Mucosa of stomach (tissue), 1 donor: Measurements from ENCODE around the gene B4GALNT4.

Experiments
- H3K27me3 ChIP-seq: one replicate; pipeline ENCODE4 v1.7.0; 2013; ENCODE audit warnings: mild to moderate bottlenecking, low read length; ENCODE audit not compliant: control insufficient read depth, insufficient read depth
- H3K36me3 ChIP-seq: one replicate; pipeline ENCODE4 v1.7.0; 2013; ENCODE audit warnings: low read length; ENCODE audit not compliant: control insufficient read depth, insufficient read depth
- H3K4me1 ChIP-seq: one replicate; pipeline ENCODE4 v1.7.0; 2013; ENCODE audit warnings: mild to moderate bottlenecking, low read length; ENCODE audit not compliant: control insufficient read depth, insufficient read depth
- H3K4me3 ChIP-seq: one replicate; pipeline ENCODE4 v1.7.0; 2013; ENCODE audit warnings: low read length
- H3K9ac ChIP-seq: one replicate; pipeline ENCODE4 v1.7.0; 2013; ENCODE audit warnings: mild to moderate bottlenecking, low read length, moderate library complexity
- H3K9me3 ChIP-seq: one replicate; pipeline ENCODE4 v1.7.0; 2013; ENCODE audit warnings: mild to moderate bottlenecking, low read length, moderate library complexity; ENCODE audit not compliant: control insufficient read depth
- donor health status: Pancreatic carcinoma.

B4GALNT4 gene

DNA sequence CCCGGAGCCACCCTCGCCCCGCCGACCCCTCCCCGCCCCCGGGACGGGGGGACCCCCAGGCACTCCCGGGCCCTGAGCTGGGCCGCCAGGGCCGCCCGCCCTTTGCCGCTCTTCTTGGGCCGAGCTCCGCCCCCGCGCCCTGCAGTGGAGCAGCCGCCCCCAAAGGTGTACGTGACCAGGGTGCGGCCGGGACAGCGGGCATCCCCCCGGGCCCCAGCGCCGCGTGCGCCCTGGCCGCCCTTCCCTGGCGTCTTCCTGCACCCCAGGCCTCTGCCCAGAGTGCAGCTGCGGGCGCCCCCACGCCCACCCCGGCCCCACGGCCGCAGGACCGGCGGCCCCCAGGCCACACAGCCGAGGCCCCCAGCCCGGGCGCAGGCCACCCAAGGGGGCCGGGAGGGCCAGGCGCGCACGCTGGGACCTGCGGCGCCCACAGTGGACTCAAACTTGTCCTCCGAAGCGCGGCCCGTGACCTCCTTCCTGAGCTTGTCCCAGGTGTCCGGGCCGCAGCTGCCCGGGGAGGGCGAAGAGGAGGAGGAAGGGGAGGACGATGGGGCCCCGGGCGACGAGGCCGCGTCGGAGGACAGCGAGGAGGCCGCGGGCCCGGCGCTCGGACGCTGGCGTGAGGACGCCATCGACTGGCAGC is 7.4 kb downstream of the B4GALNT4 start:
- Histone ChIP-seq H3K4me3 (no peak overlapping the region), H3K4me1 (no peaks in the 10 kb centered on the region), H3K27me3 (peaks cover 9% of the 10 kb centered on the region), H3K36me3 (no peaks in the 10 kb centered on the region), H3K9me3 (no peaks in the 10 kb centered on the region), H3K9ac (no peak overlapping the region)

DNA sequence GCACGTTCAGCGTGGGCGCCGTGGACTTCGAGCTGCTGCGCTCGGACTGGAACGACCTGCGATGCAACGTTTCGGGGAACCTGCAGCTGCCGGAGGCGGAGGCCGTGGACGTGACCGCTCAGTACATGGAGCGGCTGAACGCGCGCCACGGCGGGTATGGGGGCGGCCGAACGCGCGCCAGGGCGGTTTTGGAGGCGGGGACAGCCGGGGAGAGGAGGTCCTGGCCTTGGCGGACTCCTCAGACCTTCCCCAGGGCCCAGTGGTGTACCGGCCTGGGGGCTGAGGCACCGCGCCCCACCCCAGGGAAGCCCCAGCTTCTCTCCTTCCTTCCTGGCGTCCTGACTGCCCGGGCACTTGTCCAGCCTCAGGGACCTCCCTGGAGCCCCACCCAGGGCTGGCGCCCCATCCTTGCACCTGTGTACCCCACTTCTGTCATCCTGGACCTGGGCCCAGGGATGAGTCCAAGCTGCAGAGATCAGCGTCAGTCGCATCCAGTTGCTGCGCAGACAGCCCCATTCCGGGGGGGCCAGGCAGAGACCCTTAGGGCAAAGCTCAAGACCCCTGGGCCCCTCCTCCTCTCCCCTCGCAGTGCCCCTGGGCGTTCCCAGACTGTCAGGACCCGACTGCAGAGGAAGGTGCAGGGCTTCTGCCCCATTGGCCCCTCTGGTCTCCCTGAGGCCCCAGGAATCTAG is 8.0 kb downstream of the B4GALNT4 start:
- Histone ChIP-seq H3K36me3 (no peaks in the 10 kb centered on the region), H3K9me3 (no peaks in the 10 kb centered on the region), H3K4me1 (no peaks in the 10 kb centered on the region), H3K27me3 (peaks cover 4% of the 10 kb centered on the region), H3K4me3 (no peak overlapping the region), H3K9ac (no peak overlapping the region)

- Histone ChIP-seq H3K4me3 (no peak overlapping the region), H3K36me3 (no peaks in the 10 kb centered on the region), H3K9me3 (no peaks in the 10 kb centered on the region), H3K9ac (no peak overlapping the region), H3K27me3 (peaks cover 4% of the 10 kb centered on the region), H3K4me1 (no peaks in the 10 kb centered on the region)
Observed at GRCh38 chr11:377883-378500, 8.7 kb downstream of the B4GALNT4 start.

DNA sequence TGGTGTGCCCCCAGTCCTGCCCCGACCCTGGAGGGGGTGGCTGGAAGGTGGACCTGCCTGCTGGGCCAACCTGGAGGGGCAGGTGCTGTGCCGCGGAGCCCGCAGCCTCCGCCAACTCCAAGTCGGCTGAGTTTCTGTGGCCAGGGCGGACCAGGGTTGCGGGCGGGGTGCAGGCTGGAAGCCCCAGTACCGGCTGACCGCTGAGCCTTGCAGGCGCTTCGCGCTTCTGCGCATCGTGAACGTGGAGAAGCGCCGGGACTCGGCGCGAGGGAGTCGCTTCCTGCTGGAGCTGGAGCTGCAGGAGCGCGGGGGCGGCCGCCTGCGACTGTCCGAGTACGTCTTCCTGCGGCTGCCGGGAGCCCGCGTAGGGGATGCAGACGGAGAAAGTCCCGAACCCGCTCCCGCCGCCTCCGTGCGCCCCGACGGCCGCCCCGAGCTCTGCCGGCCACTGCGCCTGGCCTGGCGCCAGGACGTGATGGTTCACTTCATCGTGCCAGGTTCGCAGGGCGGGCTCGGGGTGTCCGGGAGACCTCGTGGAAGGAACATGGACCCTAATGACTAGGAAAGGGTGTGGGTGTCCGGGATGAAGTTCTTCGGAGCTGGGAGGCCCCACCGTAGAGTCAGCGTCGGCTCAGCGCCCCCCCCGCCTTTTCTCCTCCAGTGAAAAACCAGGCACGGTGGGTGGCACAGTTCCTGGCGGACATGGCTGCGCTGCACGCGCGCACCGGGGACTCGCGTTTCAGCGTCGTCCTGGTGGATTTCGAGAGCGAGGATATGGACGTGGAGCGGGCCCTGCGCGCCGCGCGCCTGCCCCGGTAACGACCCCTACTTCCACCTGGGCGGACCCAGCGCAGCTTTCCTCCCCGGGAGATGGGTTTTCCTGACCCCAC is 10.2 kb downstream of the B4GALNT4 start:
- H3K36me3 ChIP-seq: no peaks in the 10 kb centered on the region
- peaks cover 9% of the 10 kb centered on the region for H3K27me3 ChIP-seq
- no peak overlapping the region for H3K9ac ChIP-seq
- no peak overlapping the region for H3K4me3 ChIP-seq
- H3K9me3 ChIP-seq: no peaks in the 10 kb centered on the region
- no peaks in the 10 kb centered on the region for H3K4me1 ChIP-seq

GRCh38 chr11:380095-380480 is 10.8 kb downstream of the B4GALNT4 start:
- peaks cover 9% of the 10 kb centered on the region for H3K27me3 ChIP-seq
- no peak overlapping the region for H3K9ac ChIP-seq
- H3K36me3 ChIP-seq: no peaks in the 10 kb centered on the region
- no peak overlapping the region for H3K4me3 ChIP-seq
- no peaks in the 10 kb centered on the region for H3K4me1 ChIP-seq
- no peaks in the 10 kb centered on the region for H3K9me3 ChIP-seq

DNA sequence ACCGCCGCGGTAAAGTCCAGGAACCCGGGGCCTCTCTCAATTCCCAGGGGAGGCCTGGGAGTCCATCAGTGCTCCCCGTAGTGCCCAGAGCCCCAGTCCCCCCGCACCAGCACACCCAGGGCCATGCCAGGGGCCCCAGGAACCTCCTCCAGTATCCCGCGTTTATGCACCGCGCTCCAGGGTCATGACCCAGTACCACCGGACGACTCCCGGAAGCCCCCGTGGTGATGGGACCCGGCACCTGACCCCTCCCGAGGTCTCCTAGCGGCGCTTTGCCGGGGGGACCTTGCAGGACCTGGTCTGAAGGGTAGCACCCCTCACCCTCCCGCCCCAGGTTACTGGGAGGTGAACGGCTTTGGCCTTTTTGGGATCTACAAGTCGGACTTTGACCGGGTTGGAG is 11.2 kb downstream of the B4GALNT4 start:
- Histone ChIP-seq H3K9ac (no peak overlapping the region), H3K4me3 (no peak overlapping the region), H3K9me3 (no peaks in the 10 kb centered on the region), H3K36me3 (no peaks in the 10 kb centered on the region), H3K4me1 (no peaks in the 10 kb centered on the region), H3K27me3 (peaks cover 9% of the 10 kb centered on the region)

DNA sequence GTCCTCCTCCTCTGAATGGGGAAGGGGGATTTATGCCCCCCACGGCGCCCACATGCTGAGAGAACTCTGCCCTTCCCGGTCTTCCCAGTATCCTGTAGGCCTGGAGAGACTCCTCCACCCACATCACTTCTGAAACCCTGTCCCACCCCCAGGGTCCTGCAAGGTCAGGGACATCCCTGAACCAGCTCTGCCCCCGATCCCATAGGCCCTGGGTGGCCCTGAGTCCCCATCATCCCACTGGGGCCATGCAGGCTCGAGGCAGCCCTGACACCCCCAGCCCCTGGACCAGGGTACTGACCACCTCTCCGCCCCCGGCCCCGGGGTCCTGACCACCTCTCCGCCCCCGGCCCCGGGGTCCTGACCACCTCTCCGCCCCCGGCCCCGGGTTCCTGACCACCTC is 11.7 kb downstream of the B4GALNT4 start:
- no peaks in the 10 kb centered on the region for H3K36me3 ChIP-seq

GRCh38 chr11:381501-382072 is 12.3 kb downstream of the B4GALNT4 start:
- no peak overlapping the region for H3K9ac ChIP-seq

More for the DNA sequence above, 11.7 kb downstream of the B4GALNT4 start:
- no peak overlapping the region for H3K4me3 ChIP-seq
- no peaks in the 10 kb centered on the region for H3K4me1 ChIP-seq
- no peaks in the 10 kb centered on the region for H3K9me3 ChIP-seq
- peaks cover 9% of the 10 kb centered on the region for H3K27me3 ChIP-seq
- H3K9ac ChIP-seq: no peak overlapping the region

DNA sequence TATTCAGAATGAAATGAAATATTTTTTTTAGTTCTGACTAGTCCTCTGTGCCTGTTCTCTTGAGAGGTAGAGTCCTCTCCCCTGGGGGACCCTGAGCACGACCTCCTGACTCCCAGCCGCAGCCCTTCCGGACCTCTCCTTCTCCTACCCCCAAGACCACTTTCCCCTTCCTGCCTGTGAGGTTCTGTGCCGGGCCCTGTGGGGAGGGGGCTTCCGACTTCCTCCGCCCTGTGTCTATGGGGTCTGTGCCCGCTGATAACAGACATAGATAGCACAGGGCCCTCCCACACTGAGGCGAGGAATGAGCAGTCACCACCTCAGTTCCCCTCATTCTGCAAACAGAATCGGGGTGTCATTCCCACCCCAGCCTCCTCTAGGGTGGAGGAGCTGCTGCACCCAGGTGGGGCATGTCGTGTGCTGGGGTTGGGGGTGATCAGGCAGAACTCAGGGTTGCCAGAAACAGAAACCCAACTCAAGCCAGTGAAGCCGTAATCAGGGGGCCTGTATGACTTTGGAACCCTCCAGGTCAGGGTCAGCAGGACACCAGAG is 12.9 kb downstream of the B4GALNT4 start:
- peaks cover 9% of the 10 kb centered on the region for H3K27me3 ChIP-seq
- no peak overlapping the region for H3K9ac ChIP-seq
- no peaks in the 10 kb centered on the region for H3K9me3 ChIP-seq
- no peaks in the 10 kb centered on the region for H3K4me1 ChIP-seq
- H3K4me3 ChIP-seq: no peak overlapping the region
- H3K36me3 ChIP-seq: no peaks in the 10 kb centered on the region

More at GRCh38 chr11:381501-382072, 12.3 kb downstream of the B4GALNT4 start:
- H3K27me3 ChIP-seq: peaks cover 9% of the 10 kb centered on the region
- H3K36me3 ChIP-seq: no peaks in the 10 kb centered on the region
- H3K9me3 ChIP-seq: no peaks in the 10 kb centered on the region
- no peak overlapping the region for H3K4me3 ChIP-seq
- H3K4me1 ChIP-seq: no peaks in the 10 kb centered on the region

DNA sequence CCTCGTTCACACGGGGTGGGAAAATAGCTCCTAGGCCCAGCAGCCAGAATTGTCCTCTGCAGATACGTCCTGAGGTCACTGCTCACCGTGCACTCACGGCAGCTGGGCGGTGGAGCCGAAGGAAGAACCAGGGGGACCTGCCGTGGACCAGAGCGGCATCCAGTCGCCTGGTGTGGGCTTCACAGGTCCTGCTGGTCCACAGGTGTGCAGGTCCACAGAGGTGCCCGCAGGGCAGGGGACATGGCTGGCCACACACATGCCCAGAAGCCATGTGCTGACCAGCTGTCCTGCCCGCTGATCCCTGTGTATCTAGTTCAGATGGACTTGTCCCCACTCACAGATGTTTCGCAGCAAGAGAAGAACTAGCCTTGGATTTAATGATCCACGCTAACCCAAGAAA is 14.1 kb downstream of the B4GALNT4 start:
- Histone ChIP-seq H3K9ac (no peak overlapping the region), H3K27me3 (peaks cover 12% of the 10 kb centered on the region), H3K4me1 (no peaks in the 10 kb centered on the region), H3K36me3 (no peaks in the 10 kb centered on the region), H3K4me3 (no peak overlapping the region), H3K9me3 (no peaks in the 10 kb centered on the region)

- H3K9me3 ChIP-seq: no peaks in the 10 kb centered on the region
- no peaks in the 10 kb centered on the region for H3K4me1 ChIP-seq
- H3K27me3 ChIP-seq: peaks cover 16% of the 10 kb centered on the region
- H3K4me3 ChIP-seq: no peak overlapping the region
- no peak overlapping the region for H3K9ac ChIP-seq
- H3K36me3 ChIP-seq: no peaks in the 10 kb centered on the region
Observed at GRCh38 chr11:384511-384910, 15.2 kb downstream of the B4GALNT4 start.
